ENCODE measurements around the gene TRPM2. TPM values are rescaled to one million over a fixed set of nuclear protein-coding genes. Genes with fewer than 3 reads are reported as not detected.

The TRPM2 gene
- total RNA-seq, 1 experiment from 2014 or later = 28.1 TPM

DNA sequence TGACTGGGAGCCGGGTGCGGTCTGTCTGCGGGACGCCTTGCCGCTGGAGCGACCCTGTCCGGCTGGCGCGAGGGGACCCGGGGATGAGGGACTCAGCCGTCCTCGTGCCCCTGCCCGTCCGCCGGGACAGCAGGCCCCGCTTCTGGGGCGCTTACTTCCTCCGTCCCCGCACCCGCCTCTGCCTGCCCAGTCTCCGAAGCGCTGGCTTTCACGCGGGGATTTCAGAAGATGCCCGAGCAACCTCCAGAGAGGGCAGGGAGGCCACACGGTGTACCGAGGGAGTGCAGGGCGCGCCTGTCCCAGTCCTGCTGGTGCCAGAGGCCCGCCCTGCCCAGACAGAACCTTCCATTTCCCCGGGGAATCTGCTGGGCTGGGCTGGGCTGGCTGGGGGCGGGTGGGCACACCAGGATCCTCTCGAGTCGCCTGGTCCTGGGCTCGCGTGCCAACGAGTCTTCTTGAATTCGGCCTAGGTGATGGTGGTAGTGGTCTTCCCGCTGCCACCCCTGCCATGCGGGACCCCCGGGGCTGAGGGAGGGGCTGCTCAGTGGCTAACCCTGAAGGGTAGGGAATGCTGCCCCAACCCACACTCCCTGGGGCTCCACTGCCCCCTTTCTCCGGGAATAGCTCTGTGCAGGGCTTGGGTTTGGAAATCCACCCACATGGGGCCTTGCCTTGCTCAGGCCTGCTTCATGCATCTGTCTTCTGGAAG is 2.5 kb upstream of the TRPM2 start:
- Histone ChIP-seq H3K27me3 (ENCODE audit: insufficient read depth, low read length) (no peaks in the 10 kb centered on the region), H3K9me2 (ENCODE audit: insufficient read depth) (no peaks in the 10 kb centered on the region), H3K4me3 (replicated peaks in 1 of 2; ENCODE audit: low read depth in 1 of 2, low read length in 2 of 2) (no peak overlapping the region), H3K4me1 (ENCODE audit: control insufficient read depth in 1 of 2, insufficient read depth in 2 of 2, low read length in 2 of 2) (no peaks in the 10 kb centered on the region), H3K9ac (ENCODE audit: low read length) (no peak overlapping the region), H3K9me3 (ENCODE audit: control insufficient read depth in 1 of 2, insufficient read depth in 1 of 2, low read depth in 1 of 2, low read length in 2 of 2) (no peaks in the 10 kb centered on the region), H2AFZ (ENCODE audit: low read depth, low read length, poor library complexity, severe bottlenecking) (no peak overlapping the region), H4K20me1 (ENCODE audit: insufficient read depth) (no peaks in the 10 kb centered on the region), H3K27ac (ENCODE audit: low read depth, low read length) (no peak overlapping the region), H3K4me2 (ENCODE audit: low read length) (no peak overlapping the region), H3K79me2 (ENCODE audit: insufficient read depth, low read length) (no peaks in the 10 kb centered on the region), H3K36me3 (ENCODE audit: control insufficient read depth in 1 of 2, insufficient read depth in 2 of 2, low read length in 2 of 2) (no peaks in the 10 kb centered on the region)
- DNase-seq (ENCODE audit: low read depth, low spot score) (no peak), ATAC-seq (peak; percentile 30; the same call in 1 of the 2 replicates)
- POLR2A ChIA-PET = no interaction called here
- RAD21 ChIA-PET (ENCODE audit: low non-redundant PET in 1 of 2, low total read pairs in 2 of 2, uncharacterized antibody in 2 of 2, unreplicated experiment in 2 of 2) = no interaction called here
- intact Hi-C loops (cut with micrococcal nuclease) = no loop called here
- CTCF ChIA-PET = no interaction called here
- BruUV-seq (replicated peaks) = no TSS peak
- TF ChIP-seq EZH2phosphoT487 (IDR thresholded peaks at IDR 0.05; ENCODE audit: borderline replicate concordance) = no peak
- TF ChIP-seq, protein P1, sequence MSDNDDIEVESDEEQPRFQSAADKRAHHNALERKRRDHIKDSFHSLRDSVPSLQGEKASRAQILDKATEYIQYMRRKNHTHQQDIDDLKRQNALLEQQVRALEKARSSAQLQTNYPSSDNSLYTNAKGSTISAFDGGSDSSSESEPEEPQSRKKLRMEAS (IDR thresholded peaks at IDR 0.05) = no peak
- no peak for TF ChIP-seq CBX3 (IDR thresholded peaks at IDR 0.05; ENCODE audit: low read depth)
- TF ChIP-seq POLR2AphosphoS5 (IDR thresholded peaks at IDR 0.05; ENCODE audit: low read depth, low read length) = no peak
- no peak for TF ChIP-seq YY1 (IDR thresholded peaks at IDR 0.05; ENCODE audit: extremely low read depth, insufficient replicate concordance, low read depth, low read length)
- TF ChIP-seq EZH2 (IDR thresholded peaks at IDR 0.05) = no peak
- TF ChIP-seq, protein P2, sequence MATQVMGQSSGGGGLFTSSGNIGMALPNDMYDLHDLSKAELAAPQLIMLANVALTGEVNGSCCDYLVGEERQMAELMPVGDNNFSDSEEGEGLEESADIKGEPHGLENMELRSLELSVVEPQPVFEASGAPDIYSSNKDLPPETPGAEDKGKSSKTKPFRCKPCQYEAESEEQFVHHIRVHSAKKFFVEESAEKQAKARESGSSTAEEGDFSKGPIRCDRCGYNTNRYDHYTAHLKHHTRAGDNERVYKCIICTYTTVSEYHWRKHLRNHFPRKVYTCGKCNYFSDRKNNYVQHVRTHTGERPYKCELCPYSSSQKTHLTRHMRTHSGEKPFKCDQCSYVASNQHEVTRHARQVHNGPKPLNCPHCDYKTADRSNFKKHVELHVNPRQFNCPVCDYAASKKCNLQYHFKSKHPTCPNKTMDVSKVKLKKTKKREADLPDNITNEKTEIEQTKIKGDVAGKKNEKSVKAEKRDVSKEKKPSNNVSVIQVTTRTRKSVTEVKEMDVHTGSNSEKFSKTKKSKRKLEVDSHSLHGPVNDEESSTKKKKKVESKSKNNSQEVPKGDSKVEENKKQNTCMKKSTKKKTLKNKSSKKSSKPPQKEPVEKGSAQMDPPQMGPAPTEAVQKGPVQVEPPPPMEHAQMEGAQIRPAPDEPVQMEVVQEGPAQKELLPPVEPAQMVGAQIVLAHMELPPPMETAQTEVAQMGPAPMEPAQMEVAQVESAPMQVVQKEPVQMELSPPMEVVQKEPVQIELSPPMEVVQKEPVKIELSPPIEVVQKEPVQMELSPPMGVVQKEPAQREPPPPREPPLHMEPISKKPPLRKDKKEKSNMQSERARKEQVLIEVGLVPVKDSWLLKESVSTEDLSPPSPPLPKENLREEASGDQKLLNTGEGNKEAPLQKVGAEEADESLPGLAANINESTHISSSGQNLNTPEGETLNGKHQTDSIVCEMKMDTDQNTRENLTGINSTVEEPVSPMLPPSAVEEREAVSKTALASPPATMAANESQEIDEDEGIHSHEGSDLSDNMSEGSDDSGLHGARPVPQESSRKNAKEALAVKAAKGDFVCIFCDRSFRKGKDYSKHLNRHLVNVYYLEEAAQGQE (IDR thresholded peaks at IDR 0.05; ENCODE audit: low read depth) = no peak
- TF ChIP-seq EGR1 (IDR thresholded peaks at IDR 0.05; ENCODE audit: low read depth) = no peak
- TF ChIP-seq SRF (IDR thresholded peaks at IDR 0.05; ENCODE audit: low read depth) = no peak
- no peak for TF ChIP-seq JUND (IDR thresholded peaks at IDR 0.05)
- TF ChIP-seq FOSL1 (IDR thresholded peaks at IDR 0.05; ENCODE audit: low read depth) = no peak
- no peak for TF ChIP-seq SP1 (IDR thresholded peaks at IDR 0.05; ENCODE audit: low read depth)
- TF ChIP-seq TCF7L2 (IDR thresholded peaks at IDR 0.05; ENCODE audit: borderline replicate concordance, extremely low read depth, insufficient read depth, insufficient read length) = no peak
